ENCODE measurements around the gene SORL1. TPM values are rescaled to one million over a fixed set of nuclear protein-coding genes. Genes with fewer than 3 reads are reported as not detected.

Gene SORL1
- total and polyA plus RNA-seq, 3 experiments from 2014 or later: 44.5 to 220 (median 46.9) TPM

GRCh38 chr11:121412711-121413415 is 39.3 kb upstream of the SORL1 start:
- POLR2A ChIA-PET: no interaction called here
- H3K27ac ChIP-seq (ENCODE audit: low read depth, low read length): no peak overlapping the region

GRCh38 chr11:121414141-121414913 is 37.8 kb upstream of the SORL1 start:
- Mint-ChIP-seq H3K27ac (peak overlapping the region in 4 of 8 donors; percentile 16 to 61 (median 24)), H3K36me3 (peaks cover 0 to 6% (median 4%) of the 10 kb centered on the region in 3 donors), H3K4me1 (peaks cover 29 to 39% (median 33%) of the 10 kb centered on the region in 3 donors), H3K27me3 (no peaks in the 10 kb centered on the region), H3K4me3 (no peak overlapping the region), H3K9me3 (no peaks in the 10 kb centered on the region)
- H3K9me3 ChIP-seq (ENCODE audit: low read length): no peaks in the 10 kb centered on the region
- H3K4me1 ChIP-seq (ENCODE audit: insufficient read depth, low read length): peaks cover 25% of the 10 kb centered on the region
- H3K27me3 ChIP-seq (ENCODE audit: insufficient read depth, low read length, poor library complexity, severe bottlenecking): no peaks in the 10 kb centered on the region
- POLR2A ChIA-PET: interaction anchor here (0.5 kb wide), 1 partner anchor 9 kb away, joined by 5 read pairs; no protein-coding TSS in a partner anchor
- no peak overlapping the region for H3K27ac ChIP-seq (ENCODE audit: low read depth, low read length)
- H3K4me3 ChIP-seq (ENCODE audit: low read length): no peak overlapping the region
- DNase-seq: no peak
- no peaks in the 10 kb centered on the region for H3K36me3 ChIP-seq (ENCODE audit: insufficient read depth, low read length)
- CTCF ChIA-PET: no interaction called here

More at GRCh38 chr11:121412711-121413415, 39.3 kb upstream of the SORL1 start:
- Mint-ChIP-seq H3K27ac (peak overlapping the region in 3 of 8 donors; percentile 57 to 90 (median 79)), H3K9me3 (no peaks in the 10 kb centered on the region), H3K27me3 (no peaks in the 10 kb centered on the region), H3K4me3 (no peak overlapping the region), H3K4me1 (peaks cover 17 to 25% (median 20%) of the 10 kb centered on the region in 3 donors), H3K36me3 (peaks cover 0 to 6% (median 4%) of the 10 kb centered on the region in 3 donors)
- H3K27me3 ChIP-seq (ENCODE audit: insufficient read depth, low read length, poor library complexity, severe bottlenecking): no peaks in the 10 kb centered on the region
- no peak overlapping the region for H3K4me3 ChIP-seq (ENCODE audit: low read length)
- DNase-seq: no peak
- H3K9me3 ChIP-seq (ENCODE audit: low read length): no peaks in the 10 kb centered on the region
- H3K36me3 ChIP-seq (ENCODE audit: insufficient read depth, low read length): no peaks in the 10 kb centered on the region
- CTCF ChIA-PET: no interaction called here
- H3K4me1 ChIP-seq (ENCODE audit: insufficient read depth, low read length): peaks cover 10% of the 10 kb centered on the region

- H3K4me3 ChIP-seq (ENCODE audit: low read length): no peak overlapping the region
- no peaks in the 10 kb centered on the region for H3K9me3 ChIP-seq (ENCODE audit: low read length)
- Mint-ChIP-seq H3K27ac (peak overlapping the region in 7 of 8 donors; percentile 18 to 92 (median 74)), H3K9me3 (no peaks in the 10 kb centered on the region), H3K4me3 (no peak overlapping the region), H3K36me3 (peaks cover 0 to 6% (median 2%) of the 10 kb centered on the region in 3 donors), H3K4me1 (peaks cover 37 to 52% (median 45%) of the 10 kb centered on the region in 3 donors), H3K27me3 (no peaks in the 10 kb centered on the region)
- H3K27me3 ChIP-seq (ENCODE audit: insufficient read depth, low read length, poor library complexity, severe bottlenecking): no peaks in the 10 kb centered on the region
- no peak overlapping the region for H3K27ac ChIP-seq (ENCODE audit: low read depth, low read length)
- CTCF ChIA-PET: no interaction called here
- no peak for DNase-seq
- no peaks in the 10 kb centered on the region for H3K36me3 ChIP-seq (ENCODE audit: insufficient read depth, low read length)
- POLR2A ChIA-PET: interaction anchor here (0.6 kb wide), 1 partner anchor 1662 kb away, joined by 4 read pairs; no protein-coding TSS in a partner anchor
- H3K4me1 ChIP-seq (ENCODE audit: insufficient read depth, low read length): peaks cover 40% of the 10 kb centered on the region
These were observed 36.3 kb upstream of the SORL1 start for GRCh38 chr11:121415856-121416255.

- Mint-ChIP-seq H3K4me3 (peak overlapping the region in 6 of 7 donors; percentile 11 to 71 (median 50)), H3K27me3 (no peaks in the 10 kb centered on the region), H3K27ac (peak overlapping the region; percentile 77 to 97 (median 90)), H3K9me3 (no peaks in the 10 kb centered on the region), H3K4me1 (peaks cover 46 to 61% (median 52%) of the 10 kb centered on the region in 3 donors), H3K36me3 (peaks cover 0 to 6% (median 2%) of the 10 kb centered on the region in 3 donors)
- peak overlapping the region; percentile 16 for H3K4me3 ChIP-seq (ENCODE audit: low read length)
- peaks cover 53% of the 10 kb centered on the region for H3K4me1 ChIP-seq (ENCODE audit: insufficient read depth, low read length)
- peak; percentile 13 to 61 (median 56) for DNase-seq
- no peaks in the 10 kb centered on the region for H3K27me3 ChIP-seq (ENCODE audit: insufficient read depth, low read length, poor library complexity, severe bottlenecking)
- ChIA-PET CTCF (interaction anchor here (0.8 to 1.7 kb wide), 5 partner anchors 12 to 50 kb away, joined by 3 to 4 read pairs (median 4); no protein-coding TSS in a partner anchor), POLR2A (interaction anchor here (0.5 to 1.3 kb wide), 2 partner anchors 26 to 33 kb away, joined by 4 to 6 read pairs; no protein-coding TSS in a partner anchor)
- no peaks in the 10 kb centered on the region for H3K36me3 ChIP-seq (ENCODE audit: insufficient read depth, low read length)
- H3K9me3 ChIP-seq (ENCODE audit: low read length): no peaks in the 10 kb centered on the region
- no peak overlapping the region for H3K27ac ChIP-seq (ENCODE audit: low read depth, low read length)
These were observed 35.0 kb upstream of the SORL1 start for GRCh38 chr11:121417055-121417551.

- H3K4me1 ChIP-seq (ENCODE audit: insufficient read depth, low read length): peaks cover 58% of the 10 kb centered on the region
- no peak overlapping the region for H3K27ac ChIP-seq (ENCODE audit: low read depth, low read length)
- peak overlapping the region; percentile 16 for H3K4me3 ChIP-seq (ENCODE audit: low read length)
- Mint-ChIP-seq H3K27ac (peak overlapping the region; percentile 77 to 97 (median 90)), H3K9me3 (no peaks in the 10 kb centered on the region), H3K27me3 (no peaks in the 10 kb centered on the region), H3K36me3 (peaks cover 0 to 6% (median 2%) of the 10 kb centered on the region in 3 donors), H3K4me1 (peaks cover 49 to 66% (median 57%) of the 10 kb centered on the region in 3 donors), H3K4me3 (peak overlapping the region in 6 of 7 donors; percentile 11 to 71 (median 50))
- CTCF ChIA-PET: interaction anchor here (0.8 to 1.7 kb wide), 5 partner anchors 12 to 51 kb away, joined by 3 to 4 read pairs (median 4); no protein-coding TSS in a partner anchor
- H3K9me3 ChIP-seq (ENCODE audit: low read length): no peaks in the 10 kb centered on the region
- no peaks in the 10 kb centered on the region for H3K27me3 ChIP-seq (ENCODE audit: insufficient read depth, low read length, poor library complexity, severe bottlenecking)
- no peak for DNase-seq
- POLR2A ChIA-PET: interaction anchor here (0.5 to 1.3 kb wide), 3 partner anchors 25 to 49 kb away, joined by 4 to 6 read pairs (median 6); no protein-coding TSS in a partner anchor
- no peaks in the 10 kb centered on the region for H3K36me3 ChIP-seq (ENCODE audit: insufficient read depth, low read length)
These were observed 34.5 kb upstream of the SORL1 start for GRCh38 chr11:121417607-121418006.

- peak overlapping the region; percentile 43 to 93 (median 89) for H3K27ac Mint-ChIP-seq
- DNase-seq: peak; percentile 3 to 77 (median 65)
- no peaks in the 10 kb centered on the region for H3K9me3 Mint-ChIP-seq
- Histone ChIP-seq H3K9me3 (ENCODE audit: low read length) (no peaks in the 10 kb centered on the region), H3K27ac (ENCODE audit: low read depth, low read length) (peak overlapping the region; percentile 51), H3K4me1 (ENCODE audit: insufficient read depth, low read length) (peaks cover 66% of the 10 kb centered on the region), H3K27me3 (ENCODE audit: insufficient read depth, low read length, poor library complexity, severe bottlenecking) (no peaks in the 10 kb centered on the region), H3K4me3 (ENCODE audit: low read length) (no peak overlapping the region), H3K36me3 (ENCODE audit: insufficient read depth, low read length) (no peaks in the 10 kb centered on the region)
- CTCF ChIA-PET: no interaction called here
- H3K27me3 Mint-ChIP-seq: no peaks in the 10 kb centered on the region
- H3K36me3 Mint-ChIP-seq: peaks cover 0 to 6% (median 0%) of the 10 kb centered on the region in 3 donors
- H3K4me1 Mint-ChIP-seq: peaks cover 53 to 77% (median 67%) of the 10 kb centered on the region in 3 donors
- peak overlapping the region in 4 of 7 donors; percentile 1 to 35 (median 13) for H3K4me3 Mint-ChIP-seq
- POLR2A ChIA-PET: no interaction called here
These were observed 33.4 kb upstream of the SORL1 start for GRCh38 chr11:121418625-121419114.

GRCh38 chr11:121419836-121420235 is 32.3 kb upstream of the SORL1 start:
- Mint-ChIP-seq H3K4me1 (peaks cover 58 to 87% (median 77%) of the 10 kb centered on the region in 3 donors), H3K36me3 (peaks cover 0 to 6% (median 0%) of the 10 kb centered on the region in 3 donors), H3K9me3 (no peaks in the 10 kb centered on the region), H3K27me3 (no peaks in the 10 kb centered on the region), H3K4me3 (no peak overlapping the region), H3K27ac (peak overlapping the region in 6 of 8 donors; percentile 8 to 76 (median 63))
- Histone ChIP-seq H3K9me3 (ENCODE audit: low read length) (no peaks in the 10 kb centered on the region), H3K4me1 (ENCODE audit: insufficient read depth, low read length) (peaks cover 66% of the 10 kb centered on the region), H3K27ac (ENCODE audit: low read depth, low read length) (no peak overlapping the region), H3K27me3 (ENCODE audit: insufficient read depth, low read length, poor library complexity, severe bottlenecking) (no peaks in the 10 kb centered on the region), H3K36me3 (ENCODE audit: insufficient read depth, low read length) (no peaks in the 10 kb centered on the region), H3K4me3 (ENCODE audit: low read length) (no peak overlapping the region)
- CTCF ChIA-PET: interaction anchor here (1.0 kb wide), 1 partner anchor 105 kb away, joined by 3 read pairs; no protein-coding TSS in a partner anchor
- POLR2A ChIA-PET: no interaction called here
- DNase-seq: no peak
